Measurements from ENCODE around the gene CLEC4A.
"Not testable (repeated sequence)": the region's sequence is repeated elsewhere in the genome, so short reads cannot be mapped to it uniquely, and the experiment has no call there.

GRCh38 chr12:8141647-8142046 is 18.2 kb downstream of the CLEC4A start:
- not testable (repeated sequence) for TF ChIP-seq CTCF, POLR2A (IDR thresholded peaks at IDR 0.05)
